SU-DHL-6 (cell line): ENCODE data around the gene CPN1.

Experiments used
- H2AFZ ChIP-seq: fragments of 200-600 bp; sonication (generic); 2 replicates; pipeline ENCODE4 v1.6.1; 2014; ENCODE audit warnings: low read depth, mild to moderate bottlenecking, moderate library complexity, mixed read lengths, antibody characterized with exemption, low read length; ENCODE audit not compliant: severe bottlenecking
- H3F3A ChIP-seq: fragments of 200-600 bp; shearing (Covaris generic); 2 replicates; pipeline ENCODE4 v1.6.0; 2016; ENCODE audit warnings: antibody characterized with exemption, mild to moderate bottlenecking; ENCODE audit not compliant: insufficient read depth
- H3K27ac ChIP-seq: fragments of 200-600 bp; sonication (generic); 2 replicates; pipeline ENCODE4 v1.5.1; 2016; ENCODE audit warnings: low read depth, mild to moderate bottlenecking, low read length, moderate library complexity, mixed read lengths
- H3K27me3 ChIP-seq: fragments of 200-600 bp; sonication (generic), shearing (Covaris generic); 2 replicates; pipeline ENCODE4 v1.6.0; 2014; ENCODE audit warnings: mild to moderate bottlenecking, low read length
- H3K36me3 ChIP-seq: fragments of 200-600 bp; sonication (generic); 2 replicates; pipeline ENCODE4 v1.6.1; 2014; ENCODE audit warnings: mild to moderate bottlenecking, low read length, mixed read lengths
- H3K4me2 ChIP-seq: fragments of 300-600, 200-600 bp; shearing (Covaris generic), sonication (generic); 2 replicates; pipeline ENCODE4 v1.6.0; 2014; ENCODE audit warnings: low read length, low read depth, mild to moderate bottlenecking; ENCODE audit not compliant: poor library complexity, severe bottlenecking
- H3K4me3 ChIP-seq: fragments of 200-600 bp; sonication (generic); 2 replicates; pipeline ENCODE4 v1.5.1; 2014; ENCODE audit warnings: antibody characterized with exemption, low read length, mild to moderate bottlenecking, mixed read lengths; ENCODE audit not compliant: insufficient read depth, poor library complexity, severe bottlenecking
- H3K79me2 ChIP-seq: fragments of 200-600 bp; sonication (generic); 2 replicates; pipeline ENCODE4 v1.6.1; 2014; ENCODE audit warnings: mild to moderate bottlenecking, low read length, moderate library complexity; ENCODE audit not compliant: insufficient read depth
- H3K9ac ChIP-seq: fragments of 200-600 bp; sonication (generic); 2 replicates; pipeline ENCODE4 v1.7.0; 2014; ENCODE audit warnings: mild to moderate bottlenecking, low read length
- H3K9me2 ChIP-seq: fragments of 200-600 bp; sonication (generic); replicated peaks from 2 replicates; pipeline ENCODE4 v1.6.1; 2014; ENCODE audit warnings: low read length; ENCODE audit not compliant: insufficient read depth
- H3K9me3 ChIP-seq: fragments of 200-600 bp; sonication (generic); 2 replicates; pipeline ENCODE4 v1.6.1; 2014; ENCODE audit warnings: low read length, mixed read lengths; ENCODE audit not compliant: insufficient read depth
- H4K20me1 ChIP-seq: fragments of 200-600 bp; sonication (generic); 2 replicates; pipeline ENCODE4 v1.6.1; 2014; ENCODE audit warnings: low read depth, mild to moderate bottlenecking, antibody characterized with exemption, low read length, moderate library complexity, mixed read lengths
- EZH2phosphoT487 ChIP-seq: fragments of 200-600 bp; sonication (generic), shearing (Covaris generic); conservative IDR thresholded peaks from 2 replicates; pipeline ENCODE4 v1.6.1; 2018; ENCODE audit warnings: mild to moderate bottlenecking, antibody characterized with exemption, low read length, moderate library complexity, mixed read lengths
- TF ChIP-seq, protein P1 (sequence below): fragments of 200-600 bp; sonication (generic); IDR thresholded peaks from one replicate; pipeline ENCODE4 v1.5.1; 2017; ENCODE audit warnings: antibody characterized with exemption, mild to moderate bottlenecking, low read length, moderate library complexity; ENCODE audit not compliant: insufficient read depth, poor library complexity, severe bottlenecking

CPN1 gene

DNA sequence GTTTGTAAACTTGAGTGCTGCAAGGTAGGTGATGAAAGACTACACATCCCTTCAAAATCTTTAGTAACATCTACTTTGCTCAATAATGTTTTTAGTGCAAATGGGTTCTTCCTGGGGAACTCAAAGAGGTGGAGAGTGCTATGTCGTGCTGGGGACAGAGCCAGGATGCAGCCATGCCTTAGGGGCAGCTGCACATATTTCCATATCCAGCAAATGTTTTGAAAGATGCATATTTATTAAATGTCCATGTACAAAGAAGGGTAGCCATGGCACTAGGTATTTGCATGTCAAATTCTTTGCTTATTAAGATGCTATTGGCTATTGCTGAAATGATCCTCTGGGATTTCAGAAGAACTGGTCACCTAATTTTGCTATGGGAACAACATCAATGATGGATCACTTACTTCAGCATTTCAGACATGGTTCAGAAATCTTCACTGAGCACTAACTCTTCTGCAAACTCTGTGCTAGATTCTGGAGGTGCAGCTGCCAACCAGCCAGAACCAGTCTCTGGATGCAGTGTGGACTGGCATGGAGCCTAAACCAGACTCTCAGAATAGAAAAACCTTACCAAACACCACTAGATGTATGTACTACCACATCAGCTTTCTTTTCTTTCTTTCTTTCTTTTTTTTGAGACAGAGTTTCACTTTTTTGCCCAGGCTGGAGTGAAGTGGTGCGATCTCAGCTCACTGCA lies 40.2 kb downstream of the CPN1 start:
- TF ChIP-seq, protein P1, sequence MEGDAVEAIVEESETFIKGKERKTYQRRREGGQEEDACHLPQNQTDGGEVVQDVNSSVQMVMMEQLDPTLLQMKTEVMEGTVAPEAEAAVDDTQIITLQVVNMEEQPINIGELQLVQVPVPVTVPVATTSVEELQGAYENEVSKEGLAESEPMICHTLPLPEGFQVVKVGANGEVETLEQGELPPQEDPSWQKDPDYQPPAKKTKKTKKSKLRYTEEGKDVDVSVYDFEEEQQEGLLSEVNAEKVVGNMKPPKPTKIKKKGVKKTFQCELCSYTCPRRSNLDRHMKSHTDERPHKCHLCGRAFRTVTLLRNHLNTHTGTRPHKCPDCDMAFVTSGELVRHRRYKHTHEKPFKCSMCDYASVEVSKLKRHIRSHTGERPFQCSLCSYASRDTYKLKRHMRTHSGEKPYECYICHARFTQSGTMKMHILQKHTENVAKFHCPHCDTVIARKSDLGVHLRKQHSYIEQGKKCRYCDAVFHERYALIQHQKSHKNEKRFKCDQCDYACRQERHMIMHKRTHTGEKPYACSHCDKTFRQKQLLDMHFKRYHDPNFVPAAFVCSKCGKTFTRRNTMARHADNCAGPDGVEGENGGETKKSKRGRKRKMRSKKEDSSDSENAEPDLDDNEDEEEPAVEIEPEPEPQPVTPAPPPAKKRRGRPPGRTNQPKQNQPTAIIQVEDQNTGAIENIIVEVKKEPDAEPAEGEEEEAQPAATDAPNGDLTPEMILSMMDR = no peak
- no peak for TF ChIP-seq EZH2phosphoT487
- Histone ChIP-seq H3F3A (no peaks in the 10 kb centered on the region), H2AFZ (no peak overlapping the region), H3K9ac (no peak overlapping the region), H3K79me2 (no peaks in the 10 kb centered on the region), H3K4me2 (no peak overlapping the region), H3K4me3 (no peak overlapping the region), H3K27ac (no peak overlapping the region), H3K27me3 (no peaks in the 10 kb centered on the region), H3K9me3 (no peaks in the 10 kb centered on the region), H3K9me2 (no peaks in the 10 kb centered on the region), H4K20me1 (no peaks in the 10 kb centered on the region), H3K36me3 (no peaks in the 10 kb centered on the region)

GRCh38 chr10:100038561-100039071 lies 43.1 kb downstream of the CPN1 start:
- Histone ChIP-seq H3K27me3 (no peaks in the 10 kb centered on the region), H3K4me2 (no peak overlapping the region), H4K20me1 (no peaks in the 10 kb centered on the region), H3K9ac (no peak overlapping the region), H3K27ac (no peak overlapping the region), H3F3A (no peaks in the 10 kb centered on the region), H2AFZ (no peak overlapping the region), H3K9me3 (no peaks in the 10 kb centered on the region), H3K9me2 (no peaks in the 10 kb centered on the region), H3K36me3 (no peaks in the 10 kb centered on the region), H3K4me3 (no peak overlapping the region), H3K79me2 (no peaks in the 10 kb centered on the region)
- no peak for TF ChIP-seq EZH2phosphoT487
- TF ChIP-seq, protein P1 = no peak

GRCh38 chr10:100037758-100038315 lies 43.8 kb downstream of the CPN1 start:
- no peak overlapping the region for H3K4me3 ChIP-seq
- no peak overlapping the region for H3K27ac ChIP-seq
- no peaks in the 10 kb centered on the region for H3K36me3 ChIP-seq
- H3K27me3 ChIP-seq = no peaks in the 10 kb centered on the region
- no peak for TF ChIP-seq EZH2phosphoT487
- TF ChIP-seq, protein P1 = no peak
- H3K9me3 ChIP-seq = no peaks in the 10 kb centered on the region
- H4K20me1 ChIP-seq = no peaks in the 10 kb centered on the region
- H3K9me2 ChIP-seq = no peaks in the 10 kb centered on the region
- H3K4me2 ChIP-seq = no peak overlapping the region
- no peaks in the 10 kb centered on the region for H3K79me2 ChIP-seq
- H3F3A ChIP-seq = no peaks in the 10 kb centered on the region
- no peak overlapping the region for H2AFZ ChIP-seq
- no peak overlapping the region for H3K9ac ChIP-seq
